ENCODE measurements around the gene KRTAP10-6.
"Not testable (repeated sequence)": the region's sequence is repeated elsewhere in the genome, so short reads cannot be mapped to it uniquely, and the experiment has no call there.

Gene KRTAP10-6

GRCh38 chr21:44599264-44600029, 7.1 kb upstream of the KRTAP10-6 start:
- ChIA-PET POLR2A (no interaction called here), CTCF (no interaction called here)
- no peak overlapping the region for H3K4me3 ChIP-seq (ENCODE audit: low read depth, low read length)
- TF ChIP-seq CTCF (IDR thresholded peaks at IDR 0.05; ENCODE audit: insufficient read depth, low read length, missing control alignments) = no peak
- no peak for DNase-seq (ENCODE audit: low read depth, low spot score)

GRCh38 chr21:44598061-44598460, 5.8 kb upstream of the KRTAP10-6 start:
- ChIA-PET POLR2A (no interaction called here), CTCF (no interaction called here)
- no peak for DNase-seq (ENCODE audit: low read depth, low spot score)

GRCh38 chr21:44596068-44596725, 3.9 kb upstream of the KRTAP10-6 start:
- no peak for TF ChIP-seq CTCF (IDR thresholded peaks at IDR 0.05; ENCODE audit: insufficient read depth, low read length, missing control alignments)
- POLR2A ChIA-PET = no interaction called here
- H3K4me3 ChIP-seq (ENCODE audit: low read depth, low read length) = no peak overlapping the region
- CTCF ChIA-PET = no interaction called here
- no peak for DNase-seq (ENCODE audit: low read depth, low spot score)

More at GRCh38 chr21:44598061-44598460, 5.8 kb upstream of the KRTAP10-6 start:
- TF ChIP-seq CTCF (IDR thresholded peaks at IDR 0.05; ENCODE audit: insufficient read depth, low read length, missing control alignments) = no peak
- no peak overlapping the region for H3K4me3 ChIP-seq (ENCODE audit: low read depth, low read length)

GRCh38 chr21:44595524-44595923, 3.2 kb upstream of the KRTAP10-6 start:
- TF ChIP-seq CTCF (IDR thresholded peaks at IDR 0.05; ENCODE audit: insufficient read depth, low read length, missing control alignments) = no peak
- no peak for DNase-seq (ENCODE audit: low read depth, low spot score)
- ChIA-PET POLR2A (no interaction called here), CTCF (no interaction called here)
- H3K4me3 ChIP-seq (ENCODE audit: low read depth, low read length) = no peak overlapping the region

GRCh38 chr21:44594406-44594916, 2.2 kb upstream of the KRTAP10-6 start:
- ChIA-PET CTCF (no interaction called here), POLR2A (no interaction called here)
- H3K4me3 ChIP-seq (ENCODE audit: low read depth, low read length) = no peak overlapping the region
- TF ChIP-seq CTCF (IDR thresholded peaks at IDR 0.05; ENCODE audit: insufficient read depth, low read length, missing control alignments) = no peak
- DNase-seq (ENCODE audit: low read depth, low spot score) = no peak

GRCh38 chr21:44593598-44594405, 1.5 kb upstream of the KRTAP10-6 start:
- CTCF ChIA-PET = no interaction called here
- H3K4me3 ChIP-seq (ENCODE audit: low read depth, low read length) = no peak overlapping the region
- no peak for DNase-seq (ENCODE audit: low read depth, low spot score)
- TF ChIP-seq CTCF (IDR thresholded peaks at IDR 0.05; ENCODE audit: insufficient read depth, low read length, missing control alignments) = no peak
- POLR2A ChIA-PET = no interaction called here

- H3K4me3 ChIP-seq (ENCODE audit: low read depth, low read length); DNase-seq (ENCODE audit: low read depth, low spot score); POLR2A ChIA-PET; CTCF ChIA-PET: not testable (repeated sequence)
Observed at GRCh38 chr21:44591801-44592130, 539 bp downstream of the KRTAP10-6 start.

- DNase-seq (ENCODE audit: low read depth, low spot score); POLR2A ChIA-PET: not testable (repeated sequence)
Observed at GRCh38 chr21:44590897-44591800, 1.2 kb downstream of the KRTAP10-6 start.

More at GRCh38 chr21:44590897-44591800, 1.2 kb downstream of the KRTAP10-6 start:
- H3K4me3 ChIP-seq (ENCODE audit: low read depth, low read length); CTCF ChIA-PET: not testable (repeated sequence)

Measured in AG04449 (cell line).